CD14-positive monocyte (primary cell): ENCODE data around the gene PKNOX2. TPM values are rescaled to one million over a fixed set of nuclear protein-coding genes. Genes with fewer than 3 reads are reported as not detected.

Experiments
- DNase-seq, 3 donors: peaks; one replicate each; pipeline ENCODE4 v3.0.0-alpha.2; 2011 to 2022
- H2AFZ ChIP-seq: 2 replicates; pipeline ENCODE4 v1.6.0; 2012; ENCODE audit warnings: mild to moderate bottlenecking, low read depth, low read length, inconsistent platforms; ENCODE audit not compliant: insufficient read depth, poor library complexity, severe bottlenecking
- H3K27ac ChIP-seq, 2 donors: 1 replicate in 1 of 2; 2 replicates in 1 of 2; pipeline ENCODE4 v1.5.1; 2012 to 2013; ENCODE audit warnings: low read length in 2 of 2, control low read depth in 1 of 2, inconsistent platforms in 1 of 2, low read depth in 1 of 2, mild to moderate bottlenecking in 1 of 2
- H3K27me3 ChIP-seq, 2 donors: one replicate each; pipeline versions ENCODE4 v1.6.0 to v1.6.1; 2011 to 2013; ENCODE audit warnings: low read length in 2 of 2; ENCODE audit not compliant: control insufficient read depth in 2 of 2, insufficient read depth in 2 of 2
- H3K36me3 ChIP-seq, 2 donors: replicated peaks in 1 of 2; 1 replicate in 1 of 2; 2 replicates in 1 of 2; pipeline versions ENCODE4 v1.5.1 to v1.6.1; 2012 to 2013; ENCODE audit warnings: low read length in 2 of 2, control low read depth in 1 of 2, inconsistent platforms in 1 of 2, mild to moderate bottlenecking in 1 of 2; ENCODE audit not compliant: insufficient read depth in 2 of 2, control insufficient read depth in 1 of 2
- H3K4me1 ChIP-seq, 2 donors: 1 replicate in 1 of 2; 2 replicates in 1 of 2; pipeline versions ENCODE4 v1.5.1 to v1.6.1; 2012 to 2013; ENCODE audit warnings: low read length in 2 of 2, control low read depth in 1 of 2, inconsistent platforms in 1 of 2, mild to moderate bottlenecking in 1 of 2, moderate library complexity in 1 of 2; ENCODE audit not compliant: insufficient read depth in 2 of 2, control insufficient read depth in 1 of 2
- H3K4me2 ChIP-seq: replicated peaks from 2 replicates; pipeline ENCODE3; 2012; ENCODE audit warnings: low read length, moderate library complexity, mild to moderate bottlenecking; ENCODE audit not compliant: poor library complexity, severe bottlenecking; ENCODE audit errors: extremely low read depth
- H3K4me3 ChIP-seq, 3 experiments: fragments of 200-600 bp in 1 of 3; sonication (generic) in 1 of 3; replicated peaks in 1 of 3; 1 replicate in 2 of 3; 2 replicates in 1 of 3; pipeline ENCODE4 v1.5.1; 2011 to 2013; ENCODE audit warnings: low read length in 3 of 3, mild to moderate bottlenecking in 3 of 3, control low read depth in 2 of 3, low read depth in 2 of 3, inconsistent platforms in 1 of 3, moderate library complexity in 1 of 3
- H3K79me2 ChIP-seq: 2 replicates; pipeline ENCODE4 v1.6.0; 2012; ENCODE audit warnings: mild to moderate bottlenecking, control low read depth, inconsistent platforms, low read length, moderate library complexity; ENCODE audit not compliant: insufficient read depth
- H3K9ac ChIP-seq: 2 replicates; pipeline ENCODE4 v1.6.0; 2017; ENCODE audit warnings: low read length, mild to moderate bottlenecking; ENCODE audit not compliant: insufficient read depth, poor library complexity, severe bottlenecking
- H3K9me3 ChIP-seq, 2 donors: replicated peaks in 1 of 2; 1 replicate in 1 of 2; 2 replicates in 1 of 2; pipeline versions ENCODE4 v1.5.1 to v1.6.1; 2012 to 2013; ENCODE audit warnings: low read length in 2 of 2, control low read depth in 1 of 2; ENCODE audit not compliant: control insufficient read depth in 1 of 2, insufficient read depth in 1 of 2
- H4K20me1 ChIP-seq: 2 replicates; pipeline ENCODE4 v1.6.0; 2012; ENCODE audit warnings: mild to moderate bottlenecking, low read length, control low read depth, moderate library complexity; ENCODE audit not compliant: insufficient read depth
- H3K27ac Mint-ChIP-seq, 7 donors: one replicate each; pipeline ENCODE4 v1.8.0; 2020; ENCODE audit warnings: mild to moderate bottlenecking in 7 of 7, mixed read lengths in 7 of 7, moderate library complexity in 6 of 7, inconsistent platforms in 2 of 7
- H3K27me3 Mint-ChIP-seq, 3 donors: one replicate each; pipeline ENCODE4 v1.8.0; 2021 to 2022; ENCODE audit warnings: low read depth in 3 of 3, mild to moderate bottlenecking in 3 of 3, mixed read lengths in 3 of 3, moderate library complexity in 3 of 3, inconsistent platforms in 1 of 3
- H3K36me3 Mint-ChIP-seq, 2 donors: one replicate each; pipeline ENCODE4 v1.8.0; 2020; ENCODE audit warnings: mixed read lengths in 2 of 2, inconsistent platforms in 1 of 2, mild to moderate bottlenecking in 1 of 2
- H3K4me1 Mint-ChIP-seq: one replicate; pipeline ENCODE4 v1.8.0; 2020; ENCODE audit warnings: mild to moderate bottlenecking, mixed read lengths
- H3K4me3 Mint-ChIP-seq, 2 donors: one replicate each; pipeline ENCODE4 v1.8.0; 2020; ENCODE audit warnings: mild to moderate bottlenecking in 2 of 2, mixed read lengths in 2 of 2, moderate library complexity in 1 of 2
- H3K9me3 Mint-ChIP-seq, 7 donors: one replicate each; pipeline ENCODE4 v1.8.0; 2020 to 2022; ENCODE audit warnings: mixed read lengths in 7 of 7, mild to moderate bottlenecking in 6 of 7, moderate library complexity in 6 of 7, inconsistent platforms in 2 of 7
- WGBS: methylation state at CpG from one replicate; pipeline ENCODE4 v1.1.5; 2013; ENCODE audit warnings: missing lambda C conversion rate; ENCODE audit not compliant: insufficient coverage; 5-methylcytosine and 5-hydroxymethylcytosine counted together
- intact Hi-C, 2 donors: fragments of 100-400 bp; cut with micrococcal nuclease; formaldehyde crosslinking; loops; one replicate each; pipeline versions ENCODE4 v1.15.0 to v1.15.1; 2023
- polyA plus RNA-seq, 3 donors: library from polyadenylated mRNA; depleted of rRNA in 1 of 3; unstranded in 2 of 3; stranded (reverse) in 1 of 3; fragments of 300-500 nt in 2 of 3; fragments of >200 nt in 1 of 3; fragmentation: Illumina TruSeq in 2 of 3; gene quantifications; 1 replicate in 2 of 3; 2 replicates in 1 of 3; pipeline ENCODE4 v1.2.3, GENCODE V29; 2012 to 2021
- TF ChIP-seq, protein P1 (sequence below): fragments of 200-600 bp; IDR thresholded peaks from one replicate; pipeline ENCODE4 v1.8.0; 2022; ENCODE audit warnings: antibody characterized with exemption, mild to moderate bottlenecking

The PKNOX2 gene
- polyA plus RNA-seq, 3 donors, result not detected

DNA sequence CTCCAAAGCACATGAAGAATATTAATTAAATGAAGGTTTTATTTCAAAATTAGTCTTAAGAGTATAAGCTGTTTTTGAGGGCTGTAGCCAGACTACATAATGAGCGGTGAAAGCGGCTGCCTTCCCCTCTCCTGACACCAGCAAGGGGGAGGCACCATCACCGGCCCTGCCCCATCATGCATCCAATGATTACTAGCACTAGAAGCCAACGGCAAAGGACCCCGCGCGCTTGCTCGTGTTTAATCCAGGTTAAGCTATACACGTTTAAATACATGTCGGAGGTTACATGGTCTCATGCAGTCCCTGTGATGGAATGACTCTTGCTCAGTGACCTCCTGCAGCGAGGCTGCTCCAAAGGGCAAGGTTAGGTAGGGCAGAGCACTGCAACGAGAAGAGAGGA is 281.2 kb downstream of the PKNOX2 start:
- H4K20me1 ChIP-seq, result no peaks in the 10 kb centered on the region
- Mint-ChIP-seq H3K9me3 (peaks cover 0 to 2% (median 0%) of the 10 kb centered on the region in 7 donors), H3K4me1 (no peaks in the 10 kb centered on the region), H3K36me3 (no peaks in the 10 kb centered on the region), H3K27ac (no peak overlapping the region), H3K27me3 (peaks cover 18 to 31% (median 26%) of the 10 kb centered on the region in 3 donors), H3K4me3 (no peak overlapping the region)
- TF ChIP-seq, protein P1, sequence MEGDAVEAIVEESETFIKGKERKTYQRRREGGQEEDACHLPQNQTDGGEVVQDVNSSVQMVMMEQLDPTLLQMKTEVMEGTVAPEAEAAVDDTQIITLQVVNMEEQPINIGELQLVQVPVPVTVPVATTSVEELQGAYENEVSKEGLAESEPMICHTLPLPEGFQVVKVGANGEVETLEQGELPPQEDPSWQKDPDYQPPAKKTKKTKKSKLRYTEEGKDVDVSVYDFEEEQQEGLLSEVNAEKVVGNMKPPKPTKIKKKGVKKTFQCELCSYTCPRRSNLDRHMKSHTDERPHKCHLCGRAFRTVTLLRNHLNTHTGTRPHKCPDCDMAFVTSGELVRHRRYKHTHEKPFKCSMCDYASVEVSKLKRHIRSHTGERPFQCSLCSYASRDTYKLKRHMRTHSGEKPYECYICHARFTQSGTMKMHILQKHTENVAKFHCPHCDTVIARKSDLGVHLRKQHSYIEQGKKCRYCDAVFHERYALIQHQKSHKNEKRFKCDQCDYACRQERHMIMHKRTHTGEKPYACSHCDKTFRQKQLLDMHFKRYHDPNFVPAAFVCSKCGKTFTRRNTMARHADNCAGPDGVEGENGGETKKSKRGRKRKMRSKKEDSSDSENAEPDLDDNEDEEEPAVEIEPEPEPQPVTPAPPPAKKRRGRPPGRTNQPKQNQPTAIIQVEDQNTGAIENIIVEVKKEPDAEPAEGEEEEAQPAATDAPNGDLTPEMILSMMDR, result no peak
- no peaks in the 10 kb centered on the region for H3K9me3 ChIP-seq
- H3K4me2 ChIP-seq, result no peak overlapping the region
- no peak overlapping the region for H3K9ac ChIP-seq
- H3K4me1 ChIP-seq, result no peaks in the 10 kb centered on the region
- WGBS, result 97% methylated on average over 11 of the region's 12 CpGs
- H3K27ac ChIP-seq, result no peak overlapping the region
- H3K27me3 ChIP-seq, result peaks cover 6 to 10% of the 10 kb centered on the region in 2 donors
- no peaks in the 10 kb centered on the region for H3K79me2 ChIP-seq
- intact Hi-C loops, result no loop called here
- H3K36me3 ChIP-seq, result no peaks in the 10 kb centered on the region
- no peak for DNase-seq
- H3K4me3 ChIP-seq, result no peak overlapping the region
- H2AFZ ChIP-seq, result no peak overlapping the region

DNA sequence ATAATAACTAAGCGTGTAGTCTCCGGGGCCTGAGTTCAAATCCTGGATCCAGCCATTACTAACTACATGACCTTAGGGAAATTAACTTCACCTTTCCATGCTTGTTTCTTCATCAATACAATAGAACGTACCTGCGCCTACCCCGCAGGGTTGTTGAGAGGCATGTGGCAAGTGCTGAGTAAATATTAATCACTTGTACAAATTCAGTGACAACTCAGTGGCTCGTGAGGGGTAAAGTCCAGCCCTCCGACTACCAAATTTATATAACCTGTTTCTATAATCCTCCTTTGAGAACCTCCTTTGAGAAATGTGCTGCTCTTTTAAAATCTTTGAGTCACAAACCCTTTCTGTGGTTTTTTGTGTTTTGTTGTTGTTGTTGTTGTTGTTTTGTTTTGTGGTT is 281.7 kb downstream of the PKNOX2 start:
- H3K4me2 ChIP-seq, result no peak overlapping the region
- H3K4me1 ChIP-seq, result peaks cover 0 to 1% of the 10 kb centered on the region in 2 donors
- DNase-seq, result no peak
- H3K9me3 Mint-ChIP-seq, result peaks cover 0 to 2% (median 0%) of the 10 kb centered on the region in 7 donors
- H3K79me2 ChIP-seq, result no peaks in the 10 kb centered on the region
- no peak overlapping the region for H3K4me3 ChIP-seq
- TF ChIP-seq, protein P1, result no peak
- H3K36me3 ChIP-seq, result no peaks in the 10 kb centered on the region
- no peaks in the 10 kb centered on the region for H3K36me3 Mint-ChIP-seq
- H3K27ac Mint-ChIP-seq, result peak overlapping the region in 1 of 7 donors; percentile 44
- intact Hi-C loops, result no loop called here
- H3K4me1 Mint-ChIP-seq, result peaks cover 1% of the 10 kb centered on the region
- H3K9ac ChIP-seq, result no peak overlapping the region
- H4K20me1 ChIP-seq, result no peaks in the 10 kb centered on the region
- H3K27me3 Mint-ChIP-seq, result peaks cover 14 to 26% (median 22%) of the 10 kb centered on the region in 3 donors
- no peaks in the 10 kb centered on the region for H3K9me3 ChIP-seq
- no peak overlapping the region for H2AFZ ChIP-seq
- no peak overlapping the region for H3K27ac ChIP-seq
- 100% methylated on average over 2 of the region's 7 CpGs for WGBS
- H3K27me3 ChIP-seq, result peaks cover 6% of the 10 kb centered on the region in 2 donors
- H3K4me3 Mint-ChIP-seq, result peak overlapping the region in 1 of 2 donors; percentile 28
